Duodenal mucosa (tissue), 2 donors: ENCODE data around the gene MINK1.
A peak's percentile ranks its signal among the peaks of the same experiment; 100 is the strongest.
"Not testable (repeated sequence)": the region's sequence is repeated elsewhere in the genome, so short reads cannot be mapped to it uniquely, and the experiment has no call there.

ENCODE experiments used
- H3K27ac ChIP-seq: one replicate; pipeline ENCODE4 v1.7.0; 2013; ENCODE audit warnings: low read depth, low read length
- H3K27me3 ChIP-seq, 2 donors: one replicate each; pipeline ENCODE4 v1.7.0; 2013; ENCODE audit warnings: low read length in 2 of 2, control low read depth in 1 of 2; ENCODE audit not compliant: insufficient read depth in 2 of 2, control insufficient read depth in 1 of 2
- H3K36me3 ChIP-seq, 2 donors: one replicate each; pipeline ENCODE4 v1.7.0; 2013; ENCODE audit warnings: low read length in 2 of 2, control low read depth in 1 of 2; ENCODE audit not compliant: insufficient read depth in 2 of 2, control insufficient read depth in 1 of 2
- H3K4me1 ChIP-seq, 2 donors: one replicate each; pipeline ENCODE4 v1.7.0; 2013; ENCODE audit warnings: low read length in 2 of 2, control low read depth in 1 of 2; ENCODE audit not compliant: insufficient read depth in 2 of 2, control insufficient read depth in 1 of 2
- H3K4me3 ChIP-seq, 2 donors: one replicate each; pipeline ENCODE4 v1.7.0; 2013; ENCODE audit warnings: low read length in 2 of 2, low read depth in 1 of 2
- H3K9ac ChIP-seq, 2 donors: one replicate each; pipeline ENCODE4 v1.7.0; 2013; ENCODE audit warnings: low read length in 2 of 2, low read depth in 1 of 2
- H3K9me3 ChIP-seq, 2 donors: one replicate each; pipeline ENCODE4 v1.7.0; 2013; ENCODE audit warnings: low read length in 2 of 2, control low read depth in 1 of 2; ENCODE audit not compliant: control insufficient read depth in 1 of 2

Gene MINK1

GRCh38 chr17:4926577-4927335, 93.6 kb downstream of the MINK1 start:
- H3K27me3 ChIP-seq, H3K4me3 ChIP-seq, H3K9ac ChIP-seq, H3K4me1 ChIP-seq, H3K36me3 ChIP-seq, H3K9me3 ChIP-seq, H3K27ac ChIP-seq: not testable (repeated sequence)

- Histone ChIP-seq H3K27me3 (no peaks in the 10 kb centered on the region), H3K9ac (no peak overlapping the region), H3K36me3 (no peaks in the 10 kb centered on the region), H3K4me1 (peaks cover under 1% of the 10 kb centered on the region in 2 donors), H3K4me3 (no peak overlapping the region), H3K9me3 (no peaks in the 10 kb centered on the region), H3K27ac (no peak overlapping the region)
Measured at GRCh38 chr17:4928881-4929280, 95.7 kb downstream of the MINK1 start.

GRCh38 chr17:4931963-4932362, 98.8 kb downstream of the MINK1 start, which contains the start of gene GP1BA:
Gene GP1BA, plus strand, starts transcription at chr17:4932277. Its CDS starts 328 bp downstream, at chr17:4932605.
- Histone ChIP-seq H3K9ac (no peak within 1 kb of the TSS), H3K27ac (no peak within 1 kb of the TSS), H3K36me3 (peaks cover under 1 to 9% of the 10 kb centered on the region in 2 donors), H3K27me3 (no peaks in the 10 kb centered on the region), H3K4me1 (peaks cover 9% of the 10 kb centered on the region in 2 donors), H3K4me3 (no peak within 1 kb of the TSS), H3K9me3 (no peaks in the 10 kb centered on the region)

- Histone ChIP-seq H3K4me1 (peaks cover 9% of the 10 kb centered on the region in 2 donors), H3K27ac (no peak overlapping the region), H3K9ac (no peak overlapping the region), H3K36me3 (peaks cover 8 to 17% of the 10 kb centered on the region in 2 donors), H3K4me3 (no peak overlapping the region), H3K9me3 (no peaks in the 10 kb centered on the region), H3K27me3 (no peaks in the 10 kb centered on the region)
Measured at GRCh38 chr17:4932756-4933155, 99.6 kb downstream of the MINK1 start.

- no peak overlapping the region for H3K27ac ChIP-seq
- H3K4me3 ChIP-seq, result no peak overlapping the region
- H3K4me1 ChIP-seq, result peaks cover 14 to 16% of the 10 kb centered on the region in 2 donors
- no peak overlapping the region for H3K9ac ChIP-seq
- H3K27me3 ChIP-seq, result no peaks in the 10 kb centered on the region
- H3K9me3 ChIP-seq, result no peaks in the 10 kb centered on the region
- H3K36me3 ChIP-seq, result peaks cover 12 to 25% of the 10 kb centered on the region in 2 donors
Measured at GRCh38 chr17:4933646-4934045, 100.5 kb downstream of the MINK1 start.

- no peaks in the 10 kb centered on the region for H3K9me3 ChIP-seq
- H3K27ac ChIP-seq, result no peak overlapping the region
- no peaks in the 10 kb centered on the region for H3K27me3 ChIP-seq
- no peak overlapping the region for H3K4me3 ChIP-seq
- H3K9ac ChIP-seq, result no peak overlapping the region
- peaks cover 19 to 23% of the 10 kb centered on the region in 2 donors for H3K4me1 ChIP-seq
- H3K36me3 ChIP-seq, result peaks cover 12 to 25% of the 10 kb centered on the region in 2 donors
Measured at GRCh38 chr17:4934173-4934979, 101.2 kb downstream of the MINK1 start.

- Histone ChIP-seq H3K27ac (no peak overlapping the region), H3K27me3 (no peaks in the 10 kb centered on the region), H3K9me3 (no peaks in the 10 kb centered on the region), H3K36me3 (peaks cover 12 to 25% of the 10 kb centered on the region in 2 donors), H3K4me1 (peaks cover 19 to 25% of the 10 kb centered on the region in 2 donors), H3K9ac (no peak overlapping the region), H3K4me3 (no peak overlapping the region)
Measured at GRCh38 chr17:4935650-4936049, 102.5 kb downstream of the MINK1 start.

- Histone ChIP-seq H3K27me3 (no peaks in the 10 kb centered on the region), H3K9me3 (no peaks in the 10 kb centered on the region), H3K4me3 (no peak overlapping the region), H3K36me3 (peaks cover 12 to 25% of the 10 kb centered on the region in 2 donors), H3K4me1 (peaks cover 25 to 33% of the 10 kb centered on the region in 2 donors), H3K27ac (no peak overlapping the region), H3K9ac (no peak overlapping the region)
Measured at GRCh38 chr17:4936436-4936835, 103.3 kb downstream of the MINK1 start.

- H3K4me3 ChIP-seq, result no peak overlapping the region
- peaks cover 17 to 29% of the 10 kb centered on the region in 2 donors for H3K36me3 ChIP-seq
- no peak overlapping the region for H3K9ac ChIP-seq
- peaks cover 36 to 43% of the 10 kb centered on the region in 2 donors for H3K4me1 ChIP-seq
- H3K27ac ChIP-seq, result no peak overlapping the region
- H3K9me3 ChIP-seq, result no peaks in the 10 kb centered on the region
- no peaks in the 10 kb centered on the region for H3K27me3 ChIP-seq
Measured at GRCh38 chr17:4937553-4937952, 104.4 kb downstream of the MINK1 start.

GRCh38 chr17:4938069-4938491, 104.9 kb downstream of the MINK1 start:
- H3K36me3 ChIP-seq, result peaks cover 22 to 34% of the 10 kb centered on the region in 2 donors
- H3K9ac ChIP-seq, result peak overlapping the region in 1 of 2 donors; percentile 91
- peak overlapping the region in 1 of 2 donors; percentile 93 for H3K4me3 ChIP-seq
- no peaks in the 10 kb centered on the region for H3K27me3 ChIP-seq
- H3K4me1 ChIP-seq, result peaks cover 41 to 48% of the 10 kb centered on the region in 2 donors
- H3K27ac ChIP-seq, result no peak overlapping the region
- H3K9me3 ChIP-seq, result no peaks in the 10 kb centered on the region
